ENCODE results near the gene PTPRG. TPM values are rescaled to one million over a fixed set of nuclear protein-coding genes. Genes with fewer than 3 reads are reported as not detected.

Gene PTPRG
- total and polyA plus RNA-seq, 2 of the 13 experiments (the other 11 are each of a cell fraction or from before 2014, with no cell fraction given): 8.0 to 25.3 TPM

- TF ChIP-seq, protein P1, sequence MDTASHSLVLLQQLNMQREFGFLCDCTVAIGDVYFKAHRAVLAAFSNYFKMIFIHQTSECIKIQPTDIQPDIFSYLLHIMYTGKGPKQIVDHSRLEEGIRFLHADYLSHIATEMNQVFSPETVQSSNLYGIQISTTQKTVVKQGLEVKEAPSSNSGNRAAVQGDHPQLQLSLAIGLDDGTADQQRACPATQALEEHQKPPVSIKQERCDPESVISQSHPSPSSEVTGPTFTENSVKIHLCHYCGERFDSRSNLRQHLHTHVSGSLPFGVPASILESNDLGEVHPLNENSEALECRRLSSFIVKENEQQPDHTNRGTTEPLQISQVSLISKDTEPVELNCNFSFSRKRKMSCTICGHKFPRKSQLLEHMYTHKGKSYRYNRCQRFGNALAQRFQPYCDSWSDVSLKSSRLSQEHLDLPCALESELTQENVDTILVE (CRISPR knock-in tag; IDR thresholded peaks at IDR 0.05): no peak
- TF ChIP-seq MEIS1 (CRISPR knock-in tag; IDR thresholded peaks at IDR 0.05; ENCODE audit: borderline replicate concordance) (no peak), KDM1A (CRISPR knock-in tag; IDR thresholded peaks at IDR 0.05) (no peak), STAG1 (CRISPR knock-in tag; IDR thresholded peaks at IDR 0.05) (peak; percentile 84), BCLAF1 (IDR thresholded peaks at IDR 0.05) (no peak), KLF12 (CRISPR knock-in tag; IDR thresholded peaks at IDR 0.05; ENCODE audit: borderline replicate concordance) (no peak), FOSL2 (CRISPR knock-in tag; IDR thresholded peaks at IDR 0.05) (no peak), YY1 (IDR thresholded peaks at IDR 0.05; ENCODE audit: insufficient read depth, insufficient replicate concordance, low read depth, low read length) (no peak), HNRNPL (IDR thresholded peaks at IDR 0.05; ENCODE audit: low read depth, low read length) (no peak), CREB1 (IDR thresholded peaks at IDR 0.05) (no peak), CREB1 (CRISPR knock-in tag; IDR thresholded peaks at IDR 0.05) (no peak), SMARCC2 (IDR thresholded peaks at IDR 0.05) (no peak), ZNF7 (CRISPR knock-in tag; IDR thresholded peaks at IDR 0.05) (peak; percentile 56; the same call in 1 of the 2 replicates), ZNF598 (CRISPR knock-in tag; IDR thresholded peaks at IDR 0.05; ENCODE audit: borderline replicate concordance) (no peak), SKI (IDR thresholded peaks at IDR 0.05; ENCODE audit: partially characterized antibody) (no peak), KDM3A (CRISPR knock-in tag; IDR thresholded peaks at IDR 0.05; ENCODE audit: low read depth) (no peak), ZNF644 (CRISPR knock-in tag; IDR thresholded peaks at IDR 0.05; ENCODE audit: low read depth) (no peak), HOXA9 (CRISPR knock-in tag; IDR thresholded peaks at IDR 0.05; ENCODE audit: borderline replicate concordance) (no peak), ZBTB33 (CRISPR knock-in tag; IDR thresholded peaks at IDR 0.05) (no peak), SMAD9 (CRISPR knock-in tag; IDR thresholded peaks at IDR 0.05) (no peak), ZNF160 (CRISPR knock-in tag; IDR thresholded peaks at IDR 0.05) (no peak)
- TF ChIP-seq, protein P2, sequence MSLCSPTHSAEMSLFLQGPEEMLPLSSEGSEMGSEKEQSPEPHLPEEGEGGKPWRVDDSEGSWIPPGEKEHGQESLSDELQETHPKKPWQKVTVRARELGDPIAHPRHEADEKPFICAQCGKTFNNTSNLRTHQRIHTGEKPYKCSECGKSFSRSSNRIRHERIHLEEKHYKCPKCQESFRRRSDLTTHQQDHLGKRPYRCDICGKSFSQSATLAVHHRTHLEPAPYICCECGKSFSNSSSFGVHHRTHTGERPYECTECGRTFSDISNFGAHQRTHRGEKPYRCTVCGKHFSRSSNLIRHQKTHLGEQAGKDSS (CRISPR knock-in tag; IDR thresholded peaks at IDR 0.05; ENCODE audit: borderline replicate concordance, low read depth): no peak
- TF ChIP-seq, protein P3, sequence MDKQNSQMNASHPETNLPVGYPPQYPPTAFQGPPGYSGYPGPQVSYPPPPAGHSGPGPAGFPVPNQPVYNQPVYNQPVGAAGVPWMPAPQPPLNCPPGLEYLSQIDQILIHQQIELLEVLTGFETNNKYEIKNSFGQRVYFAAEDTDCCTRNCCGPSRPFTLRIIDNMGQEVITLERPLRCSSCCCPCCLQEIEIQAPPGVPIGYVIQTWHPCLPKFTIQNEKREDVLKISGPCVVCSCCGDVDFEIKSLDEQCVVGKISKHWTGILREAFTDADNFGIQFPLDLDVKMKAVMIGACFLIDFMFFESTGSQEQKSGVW (CRISPR knock-in tag; IDR thresholded peaks at IDR 0.05; ENCODE audit: borderline replicate concordance): no peak
Measured at GRCh38 chr3:62188681-62189375, 627.5 kb downstream of the PTPRG start (continued).

Data from HepG2 (cell line).